PC-3 (cell line): ENCODE results near the gene RASGRP1. TPM values are rescaled to one million over a fixed set of nuclear protein-coding genes. Genes with fewer than 3 reads are reported as not detected.

Experiments
- ATAC-seq: fragments of 200-7000 bp; cut with Tn5 transposase; 2 replicates; pipeline ENCODE4 v1.9.1; 2020; ENCODE audit warnings: mild to moderate bottlenecking, moderate library complexity
- BruUV-seq: library from RNA; stranded (reverse); fragments of 400-500 nt; replicated peaks from 2 replicates; lab custom pipeline; 2021; lab: Mats Ljungman, UMichigan
- CTCF ChIA-PET: fragments of 300-600 bp; sonication (Branson Sonifier 250); formaldehyde crosslinking; loops from one replicate; lab custom pipeline; 2022; ENCODE audit warnings: antibody characterized with exemption; lab: Charles Lee
- POLR2A ChIA-PET: fragments of 300-600 bp; sonication (Branson Sonifier 250); formaldehyde crosslinking; loops from one replicate; lab custom pipeline; 2022; ENCODE audit warnings: antibody characterized with exemption; ENCODE audit not compliant: unreplicated experiment; lab: Charles Lee
- DNase-seq: peaks from one replicate; pipeline ENCODE4 v3.0.0-alpha.2; 2015
- H2AFZ ChIP-seq: fragments of 300-600 bp; sonication (generic); 2 replicates; pipeline ENCODE4 v1.6.0; 2016; ENCODE audit warnings: antibody characterized with exemption, low read length
- H3F3A ChIP-seq: fragments of 300-600 bp; sonication (generic); one replicate; pipeline ENCODE4 v1.6.0; 2017; ENCODE audit warnings: antibody characterized with exemption, low read length, control low read depth, mild to moderate bottlenecking; ENCODE audit not compliant: unreplicated experiment
- H3K27ac ChIP-seq: fragments of 300-600 bp; sonication (generic); 2 replicates; pipeline ENCODE4 v1.5.1; 2016; ENCODE audit warnings: mild to moderate bottlenecking, low read length
- H3K27me3 ChIP-seq: fragments of 300-600 bp; sonication (generic); 2 replicates; pipeline ENCODE4 v1.6.1; 2016; ENCODE audit warnings: low read length, mixed read lengths
- H3K36me3 ChIP-seq: fragments of 300-600 bp; sonication (generic); 2 replicates; pipeline ENCODE4 v1.6.1; 2016; ENCODE audit warnings: low read depth, mixed run types, low read length, mixed read lengths
- H3K4me1 ChIP-seq: fragments of 300-600 bp; sonication (generic); 2 replicates; pipeline ENCODE4 v1.5.1; 2016; ENCODE audit warnings: low read length; ENCODE audit not compliant: insufficient read depth
- H3K4me2 ChIP-seq: fragments of 300-600 bp; sonication (generic); 2 replicates; pipeline ENCODE4 v1.6.0; 2016; ENCODE audit warnings: low read length
- H3K4me3 ChIP-seq: fragments of 300-600 bp; sonication (generic); 2 replicates; pipeline ENCODE4 v1.5.1; 2016; ENCODE audit warnings: mild to moderate bottlenecking, low read length, mixed read lengths
- H3K79me2 ChIP-seq: fragments of 300-600 bp; sonication (generic); 2 replicates; pipeline ENCODE4 v1.6.1; 2017; ENCODE audit warnings: low read length, mixed read lengths
- H3K9ac ChIP-seq: fragments of 300-600 bp; sonication (generic); 2 replicates; pipeline ENCODE4 v1.6.0; 2016; ENCODE audit warnings: mild to moderate bottlenecking, low read length
- H3K9me2 ChIP-seq: fragments of 300-600 bp; sonication (generic); replicated peaks from 2 replicates; pipeline ENCODE4 v1.6.1; 2016; ENCODE audit warnings: mixed run types, low read length, mixed read lengths
- H3K9me3 ChIP-seq: fragments of 300-600 bp; sonication (generic); 2 replicates; pipeline ENCODE4 v1.6.1; 2016; ENCODE audit warnings: low read length, mixed read lengths
- H4K20me1 ChIP-seq: fragments of 300-600 bp; sonication (generic); 2 replicates; pipeline ENCODE4 v1.6.1; 2016; ENCODE audit warnings: low read length, mixed read lengths
- CTCF ChIP-seq: fragments of 300-600 bp; sonication (generic); conservative IDR thresholded peaks from 2 replicates; pipeline ENCODE4 v1.5.1; 2017; ENCODE audit warnings: antibody characterized with exemption, low read depth, mild to moderate bottlenecking, low read length
- EZH2 ChIP-seq: fragments of 300-600 bp; sonication (generic); IDR thresholded peaks from one replicate; pipeline ENCODE4 v1.6.1; 2017; ENCODE audit warnings: antibody characterized with exemption, mild to moderate bottlenecking, low read length; ENCODE audit not compliant: unreplicated experiment
- EZH2phosphoT487 ChIP-seq: fragments of 300-600 bp; sonication (generic); IDR thresholded peaks from 2 replicates; pipeline ENCODE4 v1.6.1; 2018; ENCODE audit warnings: mild to moderate bottlenecking, antibody characterized with exemption, low read length, borderline replicate concordance
- intact Hi-C: fragments of 100-400 bp; cut with micrococcal nuclease; formaldehyde crosslinking; loops from 2 replicates; pipeline ENCODE4 v1.9.0; 2023
- total RNA-seq: library from RNA; depleted of rRNA; stranded (reverse); fragments of >200 nt; gene quantifications from 2 replicates; pipeline ENCODE4 v1.2.3, GENCODE V29; 2014

Gene RASGRP1
- total RNA-seq, 1 experiment from 2014 or later: not detected

- Histone ChIP-seq H3K36me3 (no peaks in the 10 kb centered on the region), H3F3A (no peaks in the 10 kb centered on the region), H4K20me1 (no peaks in the 10 kb centered on the region), H3K4me3 (no peak overlapping the region), H2AFZ (no peak overlapping the region), H3K4me2 (no peak overlapping the region), H3K9me2 (no peaks in the 10 kb centered on the region), H3K9ac (no peak overlapping the region), H3K27me3 (peaks cover 4% of the 10 kb centered on the region; the same call in 1 of the 2 replicates), H3K27ac (no peak overlapping the region), H3K9me3 (no peaks in the 10 kb centered on the region), H3K4me1 (peaks cover 12% of the 10 kb centered on the region), H3K79me2 (no peaks in the 10 kb centered on the region)
- CTCF ChIA-PET: no interaction called here
- no peak for ATAC-seq
- POLR2A ChIA-PET: no interaction called here
- no TSS peak for BruUV-seq
- intact Hi-C loops: no loop called here
- DNase-seq: no peak
- TF ChIP-seq CTCF (no peak), EZH2 (no peak), EZH2phosphoT487 (no peak)
These were observed 31.9 kb downstream of the RASGRP1 start for GRCh38 chr15:38532728-38533127.

GRCh38 chr15:38531509-38531908 is 33.1 kb downstream of the RASGRP1 start:
- Histone ChIP-seq H3K36me3 (no peaks in the 10 kb centered on the region), H3K27ac (no peak overlapping the region), H3K79me2 (no peaks in the 10 kb centered on the region), H4K20me1 (no peaks in the 10 kb centered on the region), H3K4me2 (peak overlapping the region; percentile 53), H3K4me3 (no peak overlapping the region), H3K4me1 (peaks cover 12% of the 10 kb centered on the region), H2AFZ (peak overlapping the region; percentile 37), H3K27me3 (peaks cover 4% of the 10 kb centered on the region; the same call in 1 of the 2 replicates), H3K9me2 (no peaks in the 10 kb centered on the region), H3K9ac (no peak overlapping the region), H3F3A (no peaks in the 10 kb centered on the region), H3K9me3 (no peaks in the 10 kb centered on the region)
- peak; percentile 60 for DNase-seq
- POLR2A ChIA-PET: no interaction called here
- TF ChIP-seq EZH2: no peak
- no peak for TF ChIP-seq EZH2phosphoT487
- TF ChIP-seq CTCF: no peak
- CTCF ChIA-PET: no interaction called here
- BruUV-seq: no TSS peak
- intact Hi-C loops: no loop called here
- ATAC-seq: peak; percentile 91

- H3K9ac ChIP-seq: no peak overlapping the region
- ATAC-seq (no peak), DNase-seq (no peak)
- H2AFZ ChIP-seq: no peak overlapping the region
- CTCF ChIA-PET: no interaction called here
- no peaks in the 10 kb centered on the region for H3K27me3 ChIP-seq
- no peaks in the 10 kb centered on the region for H3K9me3 ChIP-seq
- TF ChIP-seq EZH2 (no peak), CTCF (no peak), EZH2phosphoT487 (no peak)
- POLR2A ChIA-PET: no interaction called here
- intact Hi-C loops: no loop called here
- H3K36me3 ChIP-seq: no peaks in the 10 kb centered on the region
- H3K4me3 ChIP-seq: no peak overlapping the region
- H3K79me2 ChIP-seq: no peaks in the 10 kb centered on the region
- no peaks in the 10 kb centered on the region for H3F3A ChIP-seq
- H3K27ac ChIP-seq: no peak overlapping the region
- H3K4me2 ChIP-seq: no peak overlapping the region
- peaks cover 12% of the 10 kb centered on the region for H3K4me1 ChIP-seq
- no peaks in the 10 kb centered on the region for H4K20me1 ChIP-seq
- BruUV-seq: no TSS peak
- H3K9me2 ChIP-seq: no peaks in the 10 kb centered on the region
These were observed 34.5 kb downstream of the RASGRP1 start for GRCh38 chr15:38530113-38530512.
